ENCODE measurements around the gene STX1A. TPM values are rescaled to one million over a fixed set of nuclear protein-coding genes. Genes with fewer than 3 reads are reported as not detected.

The STX1A gene
- total and polyA plus RNA-seq, 2 donors from 2014 or later, result 2.2 to 7.4 TPM

DNA sequence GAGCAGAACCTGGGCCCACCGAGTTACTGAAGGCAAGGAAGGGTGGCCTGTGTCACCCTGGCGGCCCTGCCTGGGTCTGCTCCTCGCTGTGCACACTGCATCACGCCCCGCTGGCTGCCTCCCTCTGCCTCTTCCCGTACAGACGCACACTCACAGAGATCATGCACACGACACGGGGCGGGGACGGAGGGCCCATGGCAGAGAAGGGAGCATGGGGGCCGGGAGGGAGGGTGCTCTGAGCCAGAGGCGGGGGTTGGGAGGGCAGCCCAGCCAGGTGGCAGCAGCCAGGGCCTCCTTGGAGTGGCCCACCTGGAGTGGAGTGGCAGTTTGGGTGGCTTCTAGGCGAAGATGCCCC, 19.4 kb downstream of the STX1A start:
- DNase-seq, result peak in 1 of 5 donors; percentile 40
- H3K27ac ChIP-seq (ENCODE audit: low read depth in 2 of 2, low read length in 2 of 2), result no peak overlapping the region
- intact Hi-C loops (cut with DNase I), result no loop called here

DNA sequence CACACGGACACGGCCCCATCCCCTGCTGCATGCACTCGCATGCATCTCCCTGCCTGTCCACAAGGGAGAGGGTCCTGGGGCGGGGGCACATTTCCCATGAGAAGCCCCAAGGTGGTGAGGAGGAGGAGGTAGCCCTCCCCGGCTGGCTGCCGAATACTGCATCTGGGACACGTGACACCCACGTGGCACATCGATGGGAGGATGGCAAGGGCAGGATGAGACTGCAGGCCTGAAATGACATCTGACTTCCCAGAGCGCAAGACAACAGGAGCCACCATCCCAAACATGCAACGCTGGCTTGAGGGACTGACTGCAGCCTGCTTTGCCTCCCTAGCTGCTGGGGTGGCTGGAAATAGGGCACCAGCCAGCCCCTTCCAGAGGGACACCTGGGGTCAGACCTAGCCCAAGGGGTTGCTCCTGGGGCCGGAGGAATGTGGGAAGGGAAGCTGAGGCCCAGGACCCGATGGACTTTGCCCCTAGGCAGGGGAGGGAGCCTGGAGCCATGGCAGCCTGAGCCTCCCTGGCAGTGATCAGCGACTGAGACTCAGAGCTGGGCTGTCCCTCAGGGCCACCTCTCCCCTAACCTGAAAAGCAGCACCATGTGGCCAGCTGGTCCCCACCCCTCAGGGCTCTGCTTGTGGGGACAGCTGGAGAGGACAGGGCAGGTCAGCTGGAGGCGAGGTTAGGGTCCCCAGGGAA, 19.9 kb downstream of the STX1A start:
- Histone ChIP-seq H3K27ac (ENCODE audit: low read depth in 2 of 2, low read length in 2 of 2) (no peak overlapping the region), H3K4me3 (ENCODE audit: low read length in 3 of 3) (no peak overlapping the region), H3K36me3 (ENCODE audit: control insufficient read depth in 2 of 3, insufficient read depth in 3 of 3, low read length in 3 of 3) (peaks cover 2 to 27% (median 12%) of the 10 kb centered on the region in 3 donors), H3K9me3 (ENCODE audit: control insufficient read depth in 2 of 3, insufficient read depth in 1 of 3, low read length in 3 of 3) (no peaks in the 10 kb centered on the region), H3K4me1 (ENCODE audit: control insufficient read depth in 2 of 3, insufficient read depth in 2 of 3, low read depth in 1 of 3, low read length in 3 of 3) (no peaks in the 10 kb centered on the region), H3K9ac (ENCODE audit: low read length in 3 of 3) (no peak overlapping the region), H3K27me3 (ENCODE audit: control insufficient read depth, insufficient read depth, low read length) (no peaks in the 10 kb centered on the region)
- FAIRE-seq (no peak), DNase-seq (peak in 1 of 5 donors; percentile 29)
- TF ChIP-seq, protein P1, sequence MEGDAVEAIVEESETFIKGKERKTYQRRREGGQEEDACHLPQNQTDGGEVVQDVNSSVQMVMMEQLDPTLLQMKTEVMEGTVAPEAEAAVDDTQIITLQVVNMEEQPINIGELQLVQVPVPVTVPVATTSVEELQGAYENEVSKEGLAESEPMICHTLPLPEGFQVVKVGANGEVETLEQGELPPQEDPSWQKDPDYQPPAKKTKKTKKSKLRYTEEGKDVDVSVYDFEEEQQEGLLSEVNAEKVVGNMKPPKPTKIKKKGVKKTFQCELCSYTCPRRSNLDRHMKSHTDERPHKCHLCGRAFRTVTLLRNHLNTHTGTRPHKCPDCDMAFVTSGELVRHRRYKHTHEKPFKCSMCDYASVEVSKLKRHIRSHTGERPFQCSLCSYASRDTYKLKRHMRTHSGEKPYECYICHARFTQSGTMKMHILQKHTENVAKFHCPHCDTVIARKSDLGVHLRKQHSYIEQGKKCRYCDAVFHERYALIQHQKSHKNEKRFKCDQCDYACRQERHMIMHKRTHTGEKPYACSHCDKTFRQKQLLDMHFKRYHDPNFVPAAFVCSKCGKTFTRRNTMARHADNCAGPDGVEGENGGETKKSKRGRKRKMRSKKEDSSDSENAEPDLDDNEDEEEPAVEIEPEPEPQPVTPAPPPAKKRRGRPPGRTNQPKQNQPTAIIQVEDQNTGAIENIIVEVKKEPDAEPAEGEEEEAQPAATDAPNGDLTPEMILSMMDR (IDR thresholded peaks at IDR 0.05; ENCODE audit: borderline replicate concordance, extremely low read depth, insufficient read depth), result no peak
- intact Hi-C loops (cut with DNase I), result no loop called here

More for the DNA sequence above, 19.4 kb downstream of the STX1A start:
- no peaks in the 10 kb centered on the region for H3K27me3 ChIP-seq (ENCODE audit: control insufficient read depth, insufficient read depth, low read length)
- peaks cover 2 to 22% (median 9%) of the 10 kb centered on the region in 3 donors for H3K36me3 ChIP-seq (ENCODE audit: control insufficient read depth in 2 of 3, insufficient read depth in 3 of 3, low read length in 3 of 3)
- H3K9me3 ChIP-seq (ENCODE audit: control insufficient read depth in 2 of 3, insufficient read depth in 1 of 3, low read length in 3 of 3), result no peaks in the 10 kb centered on the region
- no peak overlapping the region for H3K4me3 ChIP-seq (ENCODE audit: low read length in 3 of 3)
- H3K4me1 ChIP-seq (ENCODE audit: control insufficient read depth in 2 of 3, insufficient read depth in 2 of 3, low read depth in 1 of 3, low read length in 3 of 3), result no peaks in the 10 kb centered on the region
- FAIRE-seq, result no peak
- TF ChIP-seq, protein P1 (IDR thresholded peaks at IDR 0.05; ENCODE audit: borderline replicate concordance, extremely low read depth, insufficient read depth), result no peak
- H3K9ac ChIP-seq (ENCODE audit: low read length in 3 of 3), result no peak overlapping the region

DNA sequence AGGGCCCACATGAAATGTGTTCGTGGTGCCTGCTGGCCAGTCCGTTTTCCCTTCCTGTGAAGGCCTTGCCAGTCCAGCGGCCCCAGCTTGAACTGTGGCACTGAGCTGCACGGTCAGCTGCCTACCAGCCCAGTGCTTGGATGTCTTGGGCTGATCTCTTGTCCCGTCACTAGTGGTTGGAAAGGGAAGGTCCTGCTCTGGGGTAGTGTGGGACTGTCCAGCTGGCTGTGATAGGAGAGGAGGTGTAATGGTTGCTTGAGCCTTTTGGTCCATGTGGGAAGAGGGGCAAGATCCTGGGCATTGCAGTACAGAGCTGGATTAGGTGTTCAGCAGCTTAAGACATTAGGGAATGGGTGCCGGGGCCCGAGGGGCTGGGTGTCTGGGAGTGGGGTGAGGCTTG, 21.1 kb downstream of the STX1A start:
- Histone ChIP-seq H3K27me3 (ENCODE audit: control insufficient read depth, insufficient read depth, low read length) (no peaks in the 10 kb centered on the region), H3K36me3 (ENCODE audit: control insufficient read depth in 2 of 3, insufficient read depth in 3 of 3, low read length in 3 of 3) (peaks cover 2 to 38% (median 21%) of the 10 kb centered on the region in 3 donors)
- intact Hi-C loops (cut with DNase I), result no loop called here

More for the DNA sequence above, 21.1 kb downstream of the STX1A start:
- H3K27ac ChIP-seq (ENCODE audit: low read depth in 2 of 2, low read length in 2 of 2), result no peak overlapping the region
- DNase-seq (no peak), FAIRE-seq (no peak)
- H3K9me3 ChIP-seq (ENCODE audit: control insufficient read depth in 2 of 3, insufficient read depth in 1 of 3, low read length in 3 of 3), result no peaks in the 10 kb centered on the region
- TF ChIP-seq, protein P1 (IDR thresholded peaks at IDR 0.05; ENCODE audit: borderline replicate concordance, extremely low read depth, insufficient read depth), result no peak
- H3K4me1 ChIP-seq (ENCODE audit: control insufficient read depth in 2 of 3, insufficient read depth in 2 of 3, low read depth in 1 of 3, low read length in 3 of 3), result no peaks in the 10 kb centered on the region
- H3K9ac ChIP-seq (ENCODE audit: low read length in 3 of 3), result no peak overlapping the region
- no peak overlapping the region for H3K4me3 ChIP-seq (ENCODE audit: low read length in 3 of 3)

Measured in kidney (tissue), 14 donors.